ENCODE measurements around the gene UBXN7. TPM values are rescaled to one million over a fixed set of nuclear protein-coding genes. Genes with fewer than 3 reads are reported as not detected.

The UBXN7 gene
- total and polyA plus RNA-seq, 3 donors from 2014 or later, result 40.2 to 49.1 (median 40.4) TPM

- TF ChIP-seq CTCF (IDR thresholded peaks at IDR 0.05), result no peak
- TF ChIP-seq POLR2A (IDR thresholded peaks at IDR 0.05), result no peak
- H3K4me1 ChIP-seq, result no peaks in the 10 kb centered on the region
- no peaks in the 10 kb centered on the region for H3K36me3 ChIP-seq (ENCODE audit: low read depth, missing control alignments)
- no peak for DNase-seq
- WGBS, 2 donors, result 37 to 46% methylated on average over 12 of the region's 12 CpGs
- H3K9me3 ChIP-seq, result no peaks in the 10 kb centered on the region
- no peak overlapping the region for H3K27ac ChIP-seq
- intact Hi-C loops (cut with DNase I; ENCODE audit: low total_unique reads), result no loop called here
- H3K27me3 ChIP-seq, result no peaks in the 10 kb centered on the region
- no peak overlapping the region for H3K4me3 ChIP-seq
These were observed 96.7 kb downstream of the UBXN7 start for GRCh38 chr3:196335503-196335948.

GRCh38 chr3:196334982-196335381 lies 97.2 kb downstream of the UBXN7 start:
- Histone ChIP-seq H3K27ac (no peak overlapping the region), H3K9me3 (no peaks in the 10 kb centered on the region), H3K4me3 (no peak overlapping the region), H3K27me3 (no peaks in the 10 kb centered on the region), H3K4me1 (no peaks in the 10 kb centered on the region), H3K36me3 (ENCODE audit: low read depth, missing control alignments) (no peaks in the 10 kb centered on the region)
- intact Hi-C loops (cut with DNase I; ENCODE audit: low total_unique reads), result no loop called here
- WGBS, 2 donors, result 17 to 40% methylated on average over 1 of the region's 1 CpG
- DNase-seq, result no peak
- TF ChIP-seq CTCF (IDR thresholded peaks at IDR 0.05), result no peak
- no peak for TF ChIP-seq POLR2A (IDR thresholded peaks at IDR 0.05)

GRCh38 chr3:196332168-196332567 lies 100.1 kb downstream of the UBXN7 start:
- no peak for DNase-seq
- no peaks in the 10 kb centered on the region for H3K9me3 ChIP-seq
- H3K4me1 ChIP-seq, result peaks cover 4% of the 10 kb centered on the region
- H3K27ac ChIP-seq, result no peak overlapping the region
- no peaks in the 10 kb centered on the region for H3K27me3 ChIP-seq
- intact Hi-C loops (cut with DNase I; ENCODE audit: low total_unique reads), result no loop called here
- 88 to 94% methylated on average over 8 of the region's 8 CpGs for WGBS, 2 donors
- H3K36me3 ChIP-seq (ENCODE audit: low read depth, missing control alignments), result no peaks in the 10 kb centered on the region
- TF ChIP-seq CTCF (IDR thresholded peaks at IDR 0.05), result no peak
- TF ChIP-seq POLR2A (IDR thresholded peaks at IDR 0.05), result no peak
- H3K4me3 ChIP-seq, result no peak overlapping the region

GRCh38 chr3:196327405-196327804 lies 104.8 kb downstream of the UBXN7 start:
- 15 to 36% methylated on average over 5 to 6 of the region's 6 CpGs for WGBS, 2 donors

More at GRCh38 chr3:196327405-196327804, 104.8 kb downstream of the UBXN7 start:
- H3K27me3 ChIP-seq, result no peaks in the 10 kb centered on the region
- intact Hi-C loops (cut with DNase I; ENCODE audit: low total_unique reads), result no loop called here
- H3K36me3 ChIP-seq (ENCODE audit: low read depth, missing control alignments), result no peaks in the 10 kb centered on the region
- no peak overlapping the region for H3K27ac ChIP-seq
- TF ChIP-seq CTCF (IDR thresholded peaks at IDR 0.05) (no peak), POLR2A (IDR thresholded peaks at IDR 0.05) (no peak)
- no peak overlapping the region for H3K4me3 ChIP-seq
- peaks cover 4% of the 10 kb centered on the region for H3K4me1 ChIP-seq
- DNase-seq, result no peak
- H3K9me3 ChIP-seq, result no peaks in the 10 kb centered on the region
